H1 (cell line): ENCODE results near the gene TTYH2.

Experiments
- JUND ChIP-seq: IDR thresholded peaks from 2 replicates; pipeline ENCODE4 v1.6.1; 2011; ENCODE audit warnings: mild to moderate bottlenecking, improper control_type of control experiment, low read length
- POU5F1 ChIP-seq: IDR thresholded peaks from 2 replicates; pipeline ENCODE4 v1.6.1; 2011; ENCODE audit warnings: low read depth, mild to moderate bottlenecking, low read length, moderate library complexity
- TF ChIP-seq, protein P1 (sequence below), 3 experiments: IDR thresholded peaks; 1 replicate in 2 of 3; 2 replicates in 1 of 3; pipeline versions ENCODE4 v1.5.1 to v1.6.1; 2011; ENCODE audit warnings: low read length in 3 of 3, mild to moderate bottlenecking in 3 of 3, inconsistent platforms in 2 of 3, low read depth in 1 of 3, moderate library complexity in 1 of 3; ENCODE audit not compliant: insufficient read depth in 1 of 3; ENCODE audit errors: control extremely low read depth in 1 of 3

- TF ChIP-seq JUND: no peak
- no peak for TF ChIP-seq POU5F1
- TF ChIP-seq, protein P1, sequence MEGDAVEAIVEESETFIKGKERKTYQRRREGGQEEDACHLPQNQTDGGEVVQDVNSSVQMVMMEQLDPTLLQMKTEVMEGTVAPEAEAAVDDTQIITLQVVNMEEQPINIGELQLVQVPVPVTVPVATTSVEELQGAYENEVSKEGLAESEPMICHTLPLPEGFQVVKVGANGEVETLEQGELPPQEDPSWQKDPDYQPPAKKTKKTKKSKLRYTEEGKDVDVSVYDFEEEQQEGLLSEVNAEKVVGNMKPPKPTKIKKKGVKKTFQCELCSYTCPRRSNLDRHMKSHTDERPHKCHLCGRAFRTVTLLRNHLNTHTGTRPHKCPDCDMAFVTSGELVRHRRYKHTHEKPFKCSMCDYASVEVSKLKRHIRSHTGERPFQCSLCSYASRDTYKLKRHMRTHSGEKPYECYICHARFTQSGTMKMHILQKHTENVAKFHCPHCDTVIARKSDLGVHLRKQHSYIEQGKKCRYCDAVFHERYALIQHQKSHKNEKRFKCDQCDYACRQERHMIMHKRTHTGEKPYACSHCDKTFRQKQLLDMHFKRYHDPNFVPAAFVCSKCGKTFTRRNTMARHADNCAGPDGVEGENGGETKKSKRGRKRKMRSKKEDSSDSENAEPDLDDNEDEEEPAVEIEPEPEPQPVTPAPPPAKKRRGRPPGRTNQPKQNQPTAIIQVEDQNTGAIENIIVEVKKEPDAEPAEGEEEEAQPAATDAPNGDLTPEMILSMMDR (IDR thresholded peaks at IDR 0.05; ENCODE audit: control extremely low read depth in 1 of 3, insufficient read depth in 1 of 3, low read depth in 1 of 3, low read length in 3 of 3): no peak
These were observed 13.3 kb upstream of the TTYH2 start for GRCh38 chr17:74200112-74200511.
